ENCODE measurements around the gene PRADC1.
A peak's percentile ranks its signal among the peaks of the same experiment; 100 is the strongest.
"Not testable (repeated sequence)": the region's sequence is repeated elsewhere in the genome, so short reads cannot be mapped to it uniquely, and the experiment has no call there.

The PRADC1 gene

DNA sequence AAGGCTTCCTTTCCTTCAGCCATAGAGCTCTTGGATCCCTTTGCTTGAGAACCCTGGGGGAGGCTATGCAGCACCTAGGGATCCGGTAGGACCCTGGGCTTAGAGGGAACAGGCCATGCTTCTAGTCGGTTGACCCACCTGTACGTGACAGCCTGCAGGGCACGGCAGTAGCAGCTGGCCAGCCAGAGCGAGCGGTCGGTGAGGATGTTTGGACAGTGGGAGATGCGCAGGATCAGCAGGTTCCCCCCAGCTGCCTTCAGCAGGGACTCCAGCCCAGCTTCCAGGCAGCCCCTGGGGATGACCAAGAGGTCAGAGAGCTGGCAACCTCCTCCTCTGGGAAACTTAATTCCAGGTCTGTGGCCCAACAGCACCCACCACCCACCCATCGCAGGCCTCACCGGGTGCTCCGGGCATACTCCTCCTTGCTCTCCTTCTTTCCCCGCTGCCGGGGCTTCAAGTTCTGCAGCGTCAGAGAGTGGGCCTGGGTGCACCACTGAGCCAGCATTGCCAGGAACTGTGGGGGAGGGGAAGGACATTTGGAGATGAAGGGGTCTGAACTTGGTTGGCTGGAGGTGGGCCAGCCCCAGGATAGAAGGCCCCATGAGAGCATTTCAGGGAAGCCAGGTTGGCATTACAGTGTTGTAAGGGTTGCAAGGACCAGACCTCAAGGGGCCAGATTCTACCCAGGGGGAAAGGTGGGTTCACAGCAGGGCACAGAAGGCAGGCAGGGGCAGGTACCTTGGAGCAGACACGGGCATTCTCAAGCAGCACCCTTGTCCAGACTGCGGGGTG is 30.7 kb upstream of the PRADC1 start:
- TF ChIP-seq CTCF (IDR thresholded peaks at IDR 0.05; ENCODE audit: low read depth, low read length), result no peak
- DNase-seq (ENCODE audit: low read depth in 2 of 2), result no peak
- no peak overlapping the region for H3K4me3 ChIP-seq (replicated peaks in 1 of 2; ENCODE audit: low read depth in 2 of 2, low read length in 2 of 2)

GRCh38 chr2:73262691-73263429 is 29.8 kb upstream of the PRADC1 start:
- DNase-seq (ENCODE audit: low read depth in 2 of 2); H3K4me3 ChIP-seq (replicated peaks in 1 of 2; ENCODE audit: low read depth in 2 of 2, low read length in 2 of 2): not testable (repeated sequence)

DNA sequence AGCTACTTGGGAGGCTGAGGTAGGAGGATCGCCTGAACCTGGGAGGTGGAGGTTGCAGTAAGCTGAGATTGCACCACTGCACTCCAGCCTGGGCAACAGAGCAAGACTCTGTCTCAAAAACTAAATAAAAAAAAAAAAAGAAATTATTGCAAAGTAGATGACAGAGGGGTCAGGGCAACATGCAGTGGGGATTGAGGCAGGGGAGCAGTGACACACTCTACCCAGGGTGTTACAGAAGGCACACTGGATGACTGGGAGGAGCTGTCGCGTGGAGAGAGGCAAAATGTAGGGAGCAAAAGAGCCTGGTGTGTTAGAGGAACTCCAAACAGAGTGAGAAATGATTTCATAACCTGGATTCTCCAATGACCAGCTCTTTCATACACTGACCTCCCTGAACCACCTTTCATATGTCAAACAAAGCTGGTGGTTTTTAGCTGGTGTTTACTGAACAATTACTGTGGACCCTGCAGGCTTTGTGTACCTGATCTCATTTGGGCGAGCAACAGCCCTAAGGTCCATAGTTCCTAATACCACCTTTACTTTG is 29.1 kb upstream of the PRADC1 start:
- no peak for DNase-seq (ENCODE audit: low read depth in 2 of 2)
- no peak overlapping the region for H3K4me3 ChIP-seq (replicated peaks in 1 of 2; ENCODE audit: low read depth in 2 of 2, low read length in 2 of 2)
- no peak for TF ChIP-seq CTCF (IDR thresholded peaks at IDR 0.05; ENCODE audit: low read depth, low read length)

DNA sequence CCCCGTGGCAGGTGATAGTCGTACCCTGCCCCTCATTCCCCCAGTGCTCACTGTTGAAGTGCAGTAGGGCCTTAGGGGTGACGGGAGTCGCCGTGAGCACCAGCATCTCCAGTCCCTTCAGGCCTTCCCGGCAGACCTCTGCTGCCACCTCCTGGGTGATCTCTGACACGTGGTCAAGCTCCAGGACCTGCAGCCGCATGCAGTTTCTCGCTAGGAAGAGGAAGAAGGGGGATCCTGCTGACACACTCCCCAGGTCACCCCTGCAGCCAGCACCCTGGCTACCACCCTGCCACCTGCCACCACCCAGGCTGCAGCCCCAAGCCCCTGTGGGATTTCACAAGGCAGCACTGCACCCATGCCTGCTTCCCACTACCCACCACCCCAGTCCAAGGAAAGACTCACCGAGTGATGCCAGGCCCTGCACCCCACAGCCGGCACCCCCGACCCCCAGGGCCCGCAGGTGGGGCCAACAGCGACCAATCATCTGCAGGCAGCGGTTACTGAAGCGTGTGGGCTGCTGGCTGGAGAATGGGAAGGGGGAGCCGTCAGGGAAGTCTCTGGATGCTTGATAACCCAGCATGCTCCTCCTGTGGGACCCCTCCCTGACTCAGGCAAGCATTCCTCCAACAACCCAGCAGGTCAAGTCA is 27.4 kb upstream of the PRADC1 start:
- H3K4me3 ChIP-seq (replicated peaks in 1 of 2; ENCODE audit: low read depth in 2 of 2, low read length in 2 of 2), result no peak overlapping the region
- peak; percentile 72 for TF ChIP-seq CTCF (IDR thresholded peaks at IDR 0.05; ENCODE audit: low read depth, low read length)
- DNase-seq (ENCODE audit: low read depth in 2 of 2), result peak; percentile 70 to 73

GRCh38 chr2:73259704-73260337 is 26.8 kb upstream of the PRADC1 start:
- TF ChIP-seq CTCF (IDR thresholded peaks at IDR 0.05; ENCODE audit: low read depth, low read length), result no peak

GRCh38 chr2:73259276-73259675 is 26.2 kb upstream of the PRADC1 start:
- no peak for DNase-seq (ENCODE audit: low read depth in 2 of 2)
- no peak overlapping the region for H3K4me3 ChIP-seq (replicated peaks in 1 of 2; ENCODE audit: low read depth in 2 of 2, low read length in 2 of 2)
- no peak for TF ChIP-seq CTCF (IDR thresholded peaks at IDR 0.05; ENCODE audit: low read depth, low read length)

More at GRCh38 chr2:73259704-73260337, 26.8 kb upstream of the PRADC1 start:
- DNase-seq (ENCODE audit: low read depth in 2 of 2), result no peak
- H3K4me3 ChIP-seq (replicated peaks in 1 of 2; ENCODE audit: low read depth in 2 of 2, low read length in 2 of 2), result no peak overlapping the region

All from cardiac fibroblast (primary cell).